ENCODE results near the gene CDH4.
"Not testable (repeated sequence)": the region's sequence is repeated elsewhere in the genome, so short reads cannot be mapped to it uniquely, and the experiment has no call there.

CDH4 gene

GRCh38 chr20:61854538-61854937 lies 602.5 kb downstream of the CDH4 start:
- H3K14ac ChIP-seq (ENCODE audit: low read length); H2BK15ac ChIP-seq (ENCODE audit: low read length); H3K27me3 ChIP-seq (ENCODE audit: control insufficient read depth in 3 of 3, insufficient read depth in 3 of 3, low read depth in 1 of 3, low read length in 3 of 3); DNase-seq (ENCODE audit: low spot score); H2AK5ac ChIP-seq (ENCODE audit: low read depth, low read length); H3K23ac ChIP-seq (ENCODE audit: low read depth, low read length, poor library complexity); H4K8ac ChIP-seq (ENCODE audit: low read depth, low read length); H2BK120ac ChIP-seq (ENCODE audit: low read depth, low read length); H3K27ac ChIP-seq (replicated peaks; ENCODE audit: low read length); H2AFZ ChIP-seq (ENCODE audit: low read length); H3K79me1 ChIP-seq (ENCODE audit: low read depth, low read length); H3K9ac ChIP-seq (ENCODE audit: low read depth, low read length, poor library complexity); H2BK12ac ChIP-seq (ENCODE audit: low read length); H3K9me3 ChIP-seq (replicated peaks in 1 of 2; ENCODE audit: control insufficient read depth in 2 of 2, insufficient read depth in 1 of 2, low read depth in 1 of 2, low read length in 2 of 2); H2BK5ac ChIP-seq (ENCODE audit: low read length); H3K4ac ChIP-seq (ENCODE audit: low read length); H3K18ac ChIP-seq (ENCODE audit: low read length); H3K4me1 ChIP-seq (ENCODE audit: control insufficient read depth in 2 of 2, insufficient read depth in 1 of 2, low read depth in 1 of 2, low read length in 2 of 2); H3K36me3 ChIP-seq (replicated peaks in 1 of 2; ENCODE audit: control insufficient read depth in 2 of 2, insufficient read depth in 2 of 2, low read length in 2 of 2); H3K4me3 ChIP-seq (ENCODE audit: low read length in 2 of 2); H4K91ac ChIP-seq (ENCODE audit: low read depth, low read length, poor library complexity); H3K4me2 ChIP-seq (ENCODE audit: insufficient read depth, low read length, poor library complexity, severe bottlenecking): not testable (repeated sequence)
- WGBS, 2 donors (ENCODE audit: extremely low coverage in 2 of 2, insufficient read length in 2 of 2, insufficient replicate concordance in 1 of 2): no CpG with 5 or more reads among the region's 4 CpGs

GRCh38 chr20:61855286-61855685 lies 603.2 kb downstream of the CDH4 start:
- no peak overlapping the region for H2BK12ac ChIP-seq (ENCODE audit: low read length)
- no peak for DNase-seq (ENCODE audit: low spot score)
- H3K4me1 ChIP-seq (ENCODE audit: control insufficient read depth in 2 of 2, insufficient read depth in 1 of 2, low read depth in 1 of 2, low read length in 2 of 2): peaks cover 0 to 5% of the 10 kb centered on the region in 2 donors
- WGBS, 2 donors (ENCODE audit: extremely low coverage in 2 of 2, insufficient read length in 2 of 2, insufficient replicate concordance in 1 of 2): no CpG with 5 or more reads among the region's 8 CpGs
- H3K4me2 ChIP-seq (ENCODE audit: insufficient read depth, low read length, poor library complexity, severe bottlenecking): no peak overlapping the region
- H3K27me3 ChIP-seq (ENCODE audit: control insufficient read depth in 3 of 3, insufficient read depth in 3 of 3, low read depth in 1 of 3, low read length in 3 of 3): peaks cover 0 to 2% (median 2%) of the 10 kb centered on the region in 3 experiments
- no peak overlapping the region for H3K18ac ChIP-seq (ENCODE audit: low read length)
- no peaks in the 10 kb centered on the region for H3K36me3 ChIP-seq (replicated peaks in 1 of 2; ENCODE audit: control insufficient read depth in 2 of 2, insufficient read depth in 2 of 2, low read length in 2 of 2)
- no peak overlapping the region for H4K8ac ChIP-seq (ENCODE audit: low read depth, low read length)
- no peak overlapping the region for H2BK5ac ChIP-seq (ENCODE audit: low read length)
- no peak overlapping the region for H2AFZ ChIP-seq (ENCODE audit: low read length)
- no peaks in the 10 kb centered on the region for H3K9me3 ChIP-seq (replicated peaks in 1 of 2; ENCODE audit: control insufficient read depth in 2 of 2, insufficient read depth in 1 of 2, low read depth in 1 of 2, low read length in 2 of 2)
- no peak overlapping the region for H3K23ac ChIP-seq (ENCODE audit: low read depth, low read length, poor library complexity)
- H3K79me1 ChIP-seq (ENCODE audit: low read depth, low read length): peaks cover 2% of the 10 kb centered on the region
- H3K9ac ChIP-seq (ENCODE audit: low read depth, low read length, poor library complexity): no peak overlapping the region
- H3K27ac ChIP-seq (replicated peaks; ENCODE audit: low read length): no peak overlapping the region
- H2AK5ac ChIP-seq (ENCODE audit: low read depth, low read length): no peak overlapping the region
- H3K4ac ChIP-seq (ENCODE audit: low read length): no peak overlapping the region
- no peak overlapping the region for H4K91ac ChIP-seq (ENCODE audit: low read depth, low read length, poor library complexity)
- no peak overlapping the region for H3K14ac ChIP-seq (ENCODE audit: low read length)
- no peak overlapping the region for H3K4me3 ChIP-seq (ENCODE audit: low read length in 2 of 2)
- no peak overlapping the region for H2BK15ac ChIP-seq (ENCODE audit: low read length)
- no peak overlapping the region for H2BK120ac ChIP-seq (ENCODE audit: low read depth, low read length)

DNA sequence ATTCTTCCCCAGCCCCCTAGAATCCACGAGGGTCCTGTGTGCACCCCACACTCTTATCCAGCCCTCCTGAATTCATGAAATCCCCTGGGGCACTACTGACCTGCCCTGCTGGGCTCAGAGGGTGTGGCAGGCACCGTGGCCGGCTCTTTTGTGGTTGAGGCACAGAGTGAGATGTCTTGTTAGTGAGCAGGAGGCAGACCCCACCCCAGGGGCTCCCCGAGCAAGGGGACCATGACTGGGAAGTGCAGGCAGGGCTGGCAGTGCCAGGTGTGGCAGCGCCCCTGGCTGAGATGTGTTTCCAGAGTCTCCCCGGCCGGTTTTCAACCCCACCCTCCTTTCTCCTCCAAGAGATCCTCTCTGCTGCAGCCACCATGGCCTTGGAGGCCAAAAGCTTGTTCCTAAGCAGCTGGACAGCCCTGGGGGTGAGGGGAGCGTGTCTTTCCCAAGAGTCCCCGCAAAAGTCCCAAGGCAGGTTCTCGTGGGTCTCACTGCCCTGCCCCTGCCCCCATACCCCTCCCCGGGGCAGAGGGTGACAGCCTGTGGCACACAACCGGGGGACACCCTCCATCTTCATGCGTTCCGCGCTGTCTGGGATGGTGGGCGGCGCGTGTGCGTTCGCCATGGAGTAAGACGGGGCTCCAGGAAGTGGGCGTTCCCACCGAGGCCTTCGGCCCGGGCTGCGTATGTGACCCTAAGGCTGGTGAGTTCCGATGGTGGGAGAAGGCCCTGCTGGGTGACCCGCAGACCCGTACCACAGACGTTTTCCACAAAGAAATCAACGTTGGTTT lies 604.8 kb downstream of the CDH4 start:
- Histone ChIP-seq H3K4me1 (ENCODE audit: control insufficient read depth in 2 of 2, insufficient read depth in 1 of 2, low read depth in 1 of 2, low read length in 2 of 2) (peaks cover 0 to 2% of the 10 kb centered on the region in 2 donors), H2BK5ac (ENCODE audit: low read length) (no peak overlapping the region), H3K18ac (ENCODE audit: low read length) (peak overlapping the region; percentile 60), H3K4ac (ENCODE audit: low read length) (no peak overlapping the region), H3K36me3 (replicated peaks in 1 of 2; ENCODE audit: control insufficient read depth in 2 of 2, insufficient read depth in 2 of 2, low read length in 2 of 2) (no peaks in the 10 kb centered on the region), H2BK15ac (ENCODE audit: low read length) (no peak overlapping the region), H3K9ac (ENCODE audit: low read depth, low read length, poor library complexity) (no peak overlapping the region), H3K14ac (ENCODE audit: low read length) (no peak overlapping the region), H2BK120ac (ENCODE audit: low read depth, low read length) (no peak overlapping the region), H2AFZ (ENCODE audit: low read length) (no peak overlapping the region), H3K4me3 (ENCODE audit: low read length in 2 of 2) (no peak overlapping the region), H4K91ac (ENCODE audit: low read depth, low read length, poor library complexity) (no peak overlapping the region), H2BK12ac (ENCODE audit: low read length) (no peak overlapping the region), H4K8ac (ENCODE audit: low read depth, low read length) (no peak overlapping the region), H3K79me1 (ENCODE audit: low read depth, low read length) (peaks cover 2% of the 10 kb centered on the region), H3K27ac (replicated peaks; ENCODE audit: low read length) (no peak overlapping the region), H3K23ac (ENCODE audit: low read depth, low read length, poor library complexity) (no peak overlapping the region), H3K27me3 (ENCODE audit: control insufficient read depth in 3 of 3, insufficient read depth in 3 of 3, low read depth in 1 of 3, low read length in 3 of 3) (peaks cover 0 to 2% (median 0%) of the 10 kb centered on the region in 3 experiments), H3K9me3 (replicated peaks in 1 of 2; ENCODE audit: control insufficient read depth in 2 of 2, insufficient read depth in 1 of 2, low read depth in 1 of 2, low read length in 2 of 2) (no peaks in the 10 kb centered on the region), H2AK5ac (ENCODE audit: low read depth, low read length) (no peak overlapping the region), H3K4me2 (ENCODE audit: insufficient read depth, low read length, poor library complexity, severe bottlenecking) (no peak overlapping the region)
- no peak for DNase-seq (ENCODE audit: low spot score)
- WGBS, 2 donors (ENCODE audit: extremely low coverage in 2 of 2, insufficient read length in 2 of 2, insufficient replicate concordance in 1 of 2): no CpG with 5 or more reads among the region's 31 CpGs

GRCh38 chr20:61857414-61857775 lies 605.3 kb downstream of the CDH4 start:
- Histone ChIP-seq H3K18ac (ENCODE audit: low read length) (peak overlapping the region; percentile 46), H4K91ac (ENCODE audit: low read depth, low read length, poor library complexity) (no peak overlapping the region), H3K23ac (ENCODE audit: low read depth, low read length, poor library complexity) (no peak overlapping the region), H3K4me3 (ENCODE audit: low read length in 2 of 2) (no peak overlapping the region), H3K9me3 (replicated peaks in 1 of 2; ENCODE audit: control insufficient read depth in 2 of 2, insufficient read depth in 1 of 2, low read depth in 1 of 2, low read length in 2 of 2) (no peaks in the 10 kb centered on the region), H2BK120ac (ENCODE audit: low read depth, low read length) (no peak overlapping the region), H2AFZ (ENCODE audit: low read length) (no peak overlapping the region), H3K4me1 (ENCODE audit: control insufficient read depth in 2 of 2, insufficient read depth in 1 of 2, low read depth in 1 of 2, low read length in 2 of 2) (peaks cover 0 to 2% of the 10 kb centered on the region in 2 donors), H3K9ac (ENCODE audit: low read depth, low read length, poor library complexity) (no peak overlapping the region), H2BK5ac (ENCODE audit: low read length) (no peak overlapping the region), H3K27me3 (ENCODE audit: control insufficient read depth in 3 of 3, insufficient read depth in 3 of 3, low read depth in 1 of 3, low read length in 3 of 3) (peaks cover 0 to 2% (median 0%) of the 10 kb centered on the region in 3 experiments), H3K79me1 (ENCODE audit: low read depth, low read length) (peaks cover 2% of the 10 kb centered on the region), H3K27ac (replicated peaks; ENCODE audit: low read length) (no peak overlapping the region), H3K4ac (ENCODE audit: low read length) (no peak overlapping the region), H2BK12ac (ENCODE audit: low read length) (no peak overlapping the region), H2BK15ac (ENCODE audit: low read length) (no peak overlapping the region), H2AK5ac (ENCODE audit: low read depth, low read length) (no peak overlapping the region), H3K4me2 (ENCODE audit: insufficient read depth, low read length, poor library complexity, severe bottlenecking) (no peak overlapping the region), H3K36me3 (replicated peaks in 1 of 2; ENCODE audit: control insufficient read depth in 2 of 2, insufficient read depth in 2 of 2, low read length in 2 of 2) (no peaks in the 10 kb centered on the region), H4K8ac (ENCODE audit: low read depth, low read length) (no peak overlapping the region), H3K14ac (ENCODE audit: low read length) (peak overlapping the region; percentile 67)
- WGBS, 2 donors (ENCODE audit: extremely low coverage in 2 of 2, insufficient read length in 2 of 2, insufficient replicate concordance in 1 of 2): no CpG with 5 or more reads among the region's 10 CpGs
- DNase-seq (ENCODE audit: low spot score): no peak
